Kidney epithelial cell (primary cell): Measurements from ENCODE around the gene LGALS14. TPM values are rescaled to one million over a fixed set of nuclear protein-coding genes. Genes with fewer than 3 reads are reported as not detected.
"Not testable (repeated sequence)": the region's sequence is repeated elsewhere in the genome, so short reads cannot be mapped to it uniquely, and the experiment has no call there.

Experiments
- DNase-seq: peaks from one replicate; pipeline ENCODE4 v3.0.0-alpha.2; 2010; ENCODE audit warnings: low read depth
- H3K27me3 ChIP-seq: 2 replicates; pipeline ENCODE4 v1.6.0; 2011; ENCODE audit warnings: low read length; ENCODE audit not compliant: control insufficient read depth, insufficient read depth
- H3K36me3 ChIP-seq: 2 replicates; pipeline ENCODE4 v1.5.1; 2011; ENCODE audit warnings: low read length; ENCODE audit not compliant: control insufficient read depth, insufficient read depth
- H3K4me3 ChIP-seq: 2 replicates; pipeline ENCODE4 v1.5.1; 2011; ENCODE audit warnings: low read depth, mild to moderate bottlenecking, control low read depth, low read length
- CTCF ChIP-seq: IDR thresholded peaks from 2 replicates; pipeline ENCODE4 v1.5.1; 2011; ENCODE audit warnings: mild to moderate bottlenecking, moderate library complexity, low read length, control low read depth, inconsistent platforms; ENCODE audit not compliant: insufficient read depth, poor library complexity, severe bottlenecking
- total RNA-seq: library from RNA; depleted of rRNA; stranded (reverse); fragments of >200 nt; gene quantifications from 2 replicates; pipeline ENCODE4 v1.2.3, GENCODE V29; 2015

Gene LGALS14
- total RNA-seq, 1 donor from 2014 or later, result not detected

- Histone ChIP-seq H3K27me3 (peaks cover 2% of the 10 kb centered on the region), H3K4me3 (no peak overlapping the region), H3K36me3 (no peaks in the 10 kb centered on the region)
- DNase-seq, result no peak
- no peak for TF ChIP-seq CTCF
Measured at GRCh38 chr19:39670998-39671397, 33.3 kb upstream of the LGALS14 start.

GRCh38 chr19:39671739-39672363, 32.4 kb upstream of the LGALS14 start:
- TF ChIP-seq CTCF, result peak; percentile 47
- H3K27me3 ChIP-seq, result peaks cover 2% of the 10 kb centered on the region
- no peak overlapping the region for H3K4me3 ChIP-seq
- DNase-seq, result no peak
- H3K36me3 ChIP-seq, result no peaks in the 10 kb centered on the region

- H3K4me3 ChIP-seq, result no peak overlapping the region
- no peak for TF ChIP-seq CTCF
- DNase-seq, result no peak
- no peaks in the 10 kb centered on the region for H3K36me3 ChIP-seq
- H3K27me3 ChIP-seq, result peaks cover 2% of the 10 kb centered on the region
Measured at GRCh38 chr19:39672473-39672872, 31.8 kb upstream of the LGALS14 start.

GRCh38 chr19:39673862-39674261, 30.4 kb upstream of the LGALS14 start:
- DNase-seq, H3K4me3 ChIP-seq, H3K27me3 ChIP-seq, H3K36me3 ChIP-seq: not testable (repeated sequence)

GRCh38 chr19:39676004-39676403, 28.3 kb upstream of the LGALS14 start:
- Histone ChIP-seq H3K36me3 (no peaks in the 10 kb centered on the region), H3K4me3 (no peak overlapping the region), H3K27me3 (peaks cover 4% of the 10 kb centered on the region)
- TF ChIP-seq CTCF, result no peak
- DNase-seq, result no peak

GRCh38 chr19:39677961-39678889, 26.1 kb upstream of the LGALS14 start:
- Histone ChIP-seq H3K36me3 (no peaks in the 10 kb centered on the region), H3K4me3 (no peak overlapping the region), H3K27me3 (peaks cover 2% of the 10 kb centered on the region)
- no peak for TF ChIP-seq CTCF
- no peak for DNase-seq
